GM19455 (cell line): Measurements from ENCODE around the gene EGFR.
A peak's percentile ranks its signal among the peaks of the same experiment; 100 is the strongest.

Source experiments
- ATAC-seq: cut with Tn5 transposase; IDR thresholded peaks from one replicate; pipeline ENCODE4 v1.9.1; 2021; ENCODE audit not compliant: unreplicated experiment

The EGFR gene

GRCh38 chr7:55121249-55121648 is 102.4 kb downstream of the EGFR start:
- no peak for ATAC-seq

GRCh38 chr7:55122263-55122662 is 103.4 kb downstream of the EGFR start:
- no peak for ATAC-seq

DNA sequence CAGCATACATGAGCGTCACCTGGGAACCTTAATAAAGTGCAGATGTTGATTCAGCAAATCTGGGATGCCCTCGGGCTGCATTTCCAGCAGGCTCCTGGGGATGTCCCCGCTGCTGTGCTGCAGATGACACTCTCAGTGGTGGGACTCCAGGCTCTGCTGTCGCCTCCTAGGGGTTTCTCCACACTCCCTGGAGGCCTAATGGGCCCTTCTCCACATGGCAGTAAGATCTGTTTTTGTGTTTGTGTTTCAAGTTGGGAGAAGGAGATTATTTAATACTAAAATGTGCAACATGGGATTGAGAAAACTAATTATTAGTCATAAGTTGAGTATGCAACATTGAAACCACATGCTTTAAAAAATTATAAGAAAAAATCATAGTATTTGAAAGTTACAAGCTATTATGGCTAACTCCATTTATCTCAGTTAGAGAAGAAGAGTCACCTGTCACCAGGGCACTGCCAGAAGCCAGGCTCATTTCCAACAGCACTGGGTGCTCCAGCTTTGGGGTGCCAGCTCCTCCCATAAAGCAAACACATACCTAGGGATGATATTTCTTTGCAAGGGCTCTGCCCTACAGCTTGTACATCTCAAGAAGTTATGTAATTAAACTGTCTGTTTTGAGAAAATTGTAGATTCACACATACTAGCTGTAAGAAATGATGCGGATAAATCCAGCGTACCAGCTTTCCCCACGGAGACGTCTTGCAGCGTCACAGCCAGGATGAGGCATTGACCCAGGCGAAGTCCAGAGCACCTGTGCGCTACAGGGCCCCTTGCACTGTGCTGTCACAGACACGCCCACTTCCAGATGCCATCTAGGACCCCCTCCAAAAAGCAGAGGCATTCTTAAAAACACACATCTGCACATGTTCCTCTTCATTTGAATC is 106.4 kb downstream of the EGFR start:
- no peak for ATAC-seq

DNA sequence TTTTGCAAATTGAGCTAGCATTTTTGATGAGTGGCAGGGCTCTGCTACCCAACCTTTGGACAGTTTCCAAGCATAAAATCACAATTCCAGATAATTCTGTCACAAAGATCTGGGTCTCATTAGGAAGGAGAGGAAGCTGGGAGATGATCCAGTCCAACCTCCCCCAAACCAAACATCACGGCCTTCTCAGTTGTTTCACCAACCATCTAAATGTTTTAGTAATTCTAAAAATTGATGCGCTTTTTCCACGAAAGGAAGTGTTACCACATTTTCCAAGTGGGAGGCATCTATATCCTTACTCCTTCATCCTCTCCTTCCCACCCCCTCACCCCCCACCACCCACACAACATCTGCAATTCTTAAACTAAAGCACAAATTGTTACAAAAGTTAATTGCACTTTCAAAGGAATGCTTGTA is 108.3 kb downstream of the EGFR start:
- no peak for ATAC-seq

DNA sequence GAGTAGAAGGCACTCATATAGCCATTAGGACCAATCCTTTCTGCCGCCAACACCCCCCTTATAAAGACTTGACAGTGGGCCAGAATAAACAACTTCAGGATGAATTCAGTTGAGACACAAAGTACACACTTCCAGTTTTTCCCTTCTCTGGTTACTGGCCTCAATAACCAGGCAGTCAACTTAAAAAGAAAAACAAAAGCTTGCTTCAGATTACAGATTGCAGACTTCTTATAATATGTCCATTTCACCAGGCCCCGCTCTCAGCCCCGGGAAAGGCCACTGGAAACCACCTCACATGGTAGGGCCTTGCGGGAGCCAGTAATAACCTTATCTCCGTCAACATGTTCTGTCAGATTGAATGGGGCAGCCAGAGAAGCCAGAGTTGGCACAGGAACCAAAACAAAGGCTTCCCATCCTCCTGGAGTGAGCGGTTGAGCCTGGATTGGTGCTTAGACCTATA is 108.8 kb downstream of the EGFR start:
- no peak for ATAC-seq

DNA sequence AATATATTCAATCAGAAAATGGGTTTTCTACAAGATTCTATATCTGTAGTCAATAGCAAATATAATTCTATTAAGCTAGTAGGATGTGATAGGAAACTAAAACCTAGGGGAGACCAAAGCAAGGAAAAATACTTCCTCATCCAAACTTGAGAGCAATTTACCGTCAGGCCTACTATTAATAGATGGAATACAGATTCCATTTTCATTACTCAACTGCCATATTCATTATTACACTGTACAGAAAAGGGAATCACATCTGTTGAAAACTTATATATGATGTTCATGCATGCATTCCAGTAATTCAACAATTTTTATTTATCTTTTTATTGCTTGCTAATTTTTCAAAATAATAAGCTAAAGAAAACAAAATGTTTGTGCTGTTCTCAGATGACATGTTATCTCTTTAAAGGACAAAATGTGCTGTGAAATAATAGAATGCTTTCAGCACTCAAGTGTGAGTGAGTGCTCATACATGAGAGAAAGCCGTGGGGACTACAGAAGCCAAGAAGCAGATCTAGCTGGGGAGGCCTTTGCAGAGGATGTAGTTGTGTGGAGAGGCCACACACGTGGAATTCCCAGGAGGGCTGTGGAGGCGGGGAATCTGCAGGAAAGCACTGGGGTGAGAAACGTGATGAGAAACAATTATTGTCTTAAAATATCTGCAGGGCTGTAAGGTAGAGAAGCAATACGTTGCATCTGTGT is 110.0 kb downstream of the EGFR start:
- ATAC-seq, result no peak

- no peak for ATAC-seq
Observed at GRCh38 chr7:55129541-55130394, 111.0 kb downstream of the EGFR start.

DNA sequence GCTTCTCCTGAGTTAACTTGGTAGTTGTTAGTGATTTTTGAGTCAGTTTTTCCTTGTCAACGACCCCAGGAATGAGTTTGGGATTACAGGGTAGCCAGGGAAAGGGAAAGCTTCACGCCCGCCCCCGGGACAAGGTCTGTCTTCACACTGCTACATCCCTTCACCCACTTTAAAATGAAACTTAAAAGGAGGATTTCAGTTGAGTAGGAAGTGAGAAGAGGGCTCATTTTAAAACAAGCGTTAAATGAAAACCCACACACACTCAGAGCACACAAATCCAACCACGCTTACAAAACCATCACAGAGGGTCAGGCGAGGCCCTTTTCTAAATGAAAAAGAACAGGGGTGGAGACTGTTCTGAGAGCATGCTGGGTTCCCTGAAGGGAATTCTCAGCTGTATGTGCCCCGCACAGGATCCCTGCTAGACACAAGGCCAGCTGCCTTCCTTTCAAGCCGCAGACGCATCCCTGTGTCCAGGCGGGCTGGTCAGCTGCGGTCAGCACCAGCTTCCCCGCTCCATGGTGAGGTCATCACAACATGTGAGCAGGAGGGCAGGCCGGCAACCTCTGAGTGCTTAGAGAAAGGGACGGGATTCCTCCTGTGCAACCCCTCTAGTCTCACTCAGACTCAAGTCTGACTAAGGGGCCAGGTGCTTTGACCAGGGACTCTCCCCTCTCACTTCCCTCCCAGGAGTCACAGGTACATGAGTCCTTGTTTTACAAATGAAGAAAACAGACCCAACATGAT is 111.8 kb downstream of the EGFR start:
- ATAC-seq, result no peak

DNA sequence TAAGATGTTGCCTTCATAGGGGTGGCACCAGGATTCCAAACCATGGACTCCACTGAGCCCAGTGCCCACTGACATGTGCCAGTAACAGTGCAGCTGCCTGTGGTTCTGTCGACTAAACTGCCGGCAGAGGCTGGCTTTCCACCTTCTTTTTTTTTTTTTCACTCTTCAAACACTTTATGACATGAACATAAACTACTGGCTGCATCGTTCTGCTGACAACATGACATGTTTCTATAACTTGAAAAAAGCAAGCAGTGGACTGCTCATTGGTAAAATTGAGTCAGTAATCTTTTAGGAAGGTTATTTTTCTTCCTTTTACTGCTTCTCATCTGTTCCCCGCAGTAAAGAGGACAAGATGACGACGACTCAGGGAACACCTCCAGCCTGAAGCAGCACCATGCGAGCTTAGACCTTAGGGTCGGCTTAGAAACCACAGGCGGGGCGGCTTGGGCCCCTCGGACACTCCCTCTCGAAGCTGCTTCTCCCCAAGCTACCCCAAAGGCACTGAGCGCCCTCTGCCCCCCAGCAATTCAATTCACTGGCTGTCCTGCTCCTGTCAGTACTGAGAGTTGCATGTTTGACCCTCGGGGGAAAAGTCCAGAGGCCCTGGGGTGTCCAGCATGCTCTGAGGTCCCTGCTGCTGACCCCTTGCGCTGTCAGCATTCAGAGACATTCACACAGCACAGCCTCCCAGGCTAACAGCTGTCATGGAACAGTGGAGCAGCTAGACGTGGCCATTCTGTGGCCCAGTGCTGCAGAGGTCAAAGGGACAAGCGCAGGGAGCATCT is 112.5 kb downstream of the EGFR start:
- no peak for ATAC-seq

DNA sequence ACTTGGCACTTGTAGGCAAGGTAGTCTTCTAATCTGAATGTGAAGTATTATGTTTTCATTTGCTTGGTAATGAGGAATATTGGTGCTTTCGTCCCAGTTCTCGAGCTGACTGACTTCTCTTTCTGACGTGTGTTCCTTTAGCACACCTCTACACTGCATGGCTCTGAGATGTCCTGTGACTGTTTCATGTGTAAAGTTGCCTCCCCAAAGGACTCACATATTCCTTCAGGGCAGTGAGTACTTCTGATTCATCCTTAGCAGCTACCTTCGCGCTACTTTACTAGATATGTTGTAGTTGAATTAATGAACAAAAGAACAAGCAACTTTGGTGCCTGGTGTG is 113.7 kb downstream of the EGFR start:
- ATAC-seq, result no peak

GRCh38 chr7:55132890-55133551 is 114.2 kb downstream of the EGFR start:
- ATAC-seq, result no peak

DNA sequence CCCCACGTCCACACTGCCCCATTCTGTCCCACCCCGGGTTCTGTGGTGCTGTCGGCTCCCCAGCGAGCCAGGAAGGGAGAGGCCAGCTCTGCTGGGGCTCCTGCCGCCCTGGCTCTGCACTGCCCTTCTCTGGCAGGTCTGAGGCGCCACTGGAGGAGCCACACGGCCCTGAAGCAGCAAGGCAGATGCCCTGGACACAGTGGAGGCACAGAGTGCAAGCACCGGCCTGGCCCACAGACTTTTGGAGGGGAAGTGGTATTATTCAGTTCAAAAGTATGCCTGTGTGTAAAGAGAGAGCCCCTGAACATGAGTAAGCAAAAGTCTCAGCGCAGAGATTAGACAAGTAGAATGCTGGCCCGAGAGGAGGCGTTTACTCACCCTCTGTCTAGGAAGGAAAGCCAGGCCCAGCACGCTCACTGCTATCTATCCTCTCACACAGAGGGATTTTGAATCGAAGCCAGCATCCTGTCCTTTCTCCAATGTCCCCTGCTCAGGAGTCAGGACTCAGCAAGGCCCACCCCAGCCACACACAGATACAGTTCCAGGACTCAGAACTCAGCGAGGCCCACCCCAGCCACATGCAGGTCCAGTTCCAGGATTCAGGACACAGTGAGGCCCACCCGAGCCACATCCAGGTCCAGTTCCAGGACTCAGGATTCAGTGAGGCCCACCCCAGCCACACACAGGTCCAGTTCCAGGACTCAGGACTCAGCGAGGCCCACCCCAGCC is 115.0 kb downstream of the EGFR start:
- no peak for ATAC-seq

- no peak for ATAC-seq
Observed at GRCh38 chr7:55134359-55134725, 115.5 kb downstream of the EGFR start.

DNA sequence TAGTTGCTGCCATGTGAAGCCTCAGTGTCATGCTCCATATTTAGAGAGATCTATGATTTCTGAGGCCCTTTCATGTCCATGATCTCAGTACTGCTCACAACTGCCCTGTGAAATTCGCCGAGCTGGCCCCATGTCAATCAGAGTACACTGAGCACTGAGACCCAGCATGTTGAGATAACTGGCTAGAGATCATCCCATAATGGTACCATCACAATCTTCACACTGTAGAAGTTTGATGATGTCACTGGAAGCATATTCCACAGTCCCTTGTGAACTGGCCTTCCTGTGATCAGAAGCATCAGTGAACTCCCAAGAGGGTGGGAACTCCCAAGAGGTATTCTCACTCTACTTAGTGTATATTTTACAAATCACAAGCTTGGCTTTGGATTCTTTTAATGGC is 116.0 kb downstream of the EGFR start:
- ATAC-seq, result no peak

DNA sequence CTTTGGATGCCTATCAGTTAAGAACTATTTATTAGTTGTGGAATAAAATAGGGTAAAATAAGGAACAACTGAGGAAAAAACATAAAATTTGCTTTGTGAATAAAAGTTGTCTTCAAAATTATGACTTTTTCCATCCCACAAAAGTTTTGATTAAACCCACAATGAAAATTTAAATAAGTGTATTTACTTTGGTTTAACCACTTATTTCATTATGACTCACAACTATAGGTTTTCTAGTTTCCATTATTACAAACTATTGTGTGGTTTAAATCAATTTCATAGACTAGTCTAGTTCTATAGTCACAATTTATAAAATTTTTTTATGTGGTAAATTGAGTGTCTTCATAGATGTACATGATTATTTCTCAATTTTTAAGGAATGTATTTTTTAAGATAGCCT is 116.6 kb downstream of the EGFR start:
- no peak for ATAC-seq

DNA sequence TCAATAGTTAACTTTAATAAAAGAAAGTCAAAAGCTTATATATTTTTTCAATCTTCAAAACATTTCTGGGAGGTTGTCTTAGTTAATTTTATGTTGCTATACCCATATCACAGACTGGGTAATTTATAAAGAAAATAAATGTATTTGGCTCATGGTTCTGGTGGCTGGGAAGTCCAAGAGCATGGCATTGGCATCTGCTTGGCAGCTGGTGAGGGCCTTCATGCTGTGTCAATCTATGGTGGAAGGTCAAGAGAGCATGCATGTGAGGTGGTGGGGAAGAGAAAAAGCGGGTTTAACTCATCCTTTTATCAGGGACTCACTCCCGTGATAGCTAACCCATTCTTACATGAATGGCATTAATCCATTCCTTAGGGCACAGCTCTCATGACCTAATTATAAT is 119.8 kb downstream of the EGFR start:
- no peak for ATAC-seq

DNA sequence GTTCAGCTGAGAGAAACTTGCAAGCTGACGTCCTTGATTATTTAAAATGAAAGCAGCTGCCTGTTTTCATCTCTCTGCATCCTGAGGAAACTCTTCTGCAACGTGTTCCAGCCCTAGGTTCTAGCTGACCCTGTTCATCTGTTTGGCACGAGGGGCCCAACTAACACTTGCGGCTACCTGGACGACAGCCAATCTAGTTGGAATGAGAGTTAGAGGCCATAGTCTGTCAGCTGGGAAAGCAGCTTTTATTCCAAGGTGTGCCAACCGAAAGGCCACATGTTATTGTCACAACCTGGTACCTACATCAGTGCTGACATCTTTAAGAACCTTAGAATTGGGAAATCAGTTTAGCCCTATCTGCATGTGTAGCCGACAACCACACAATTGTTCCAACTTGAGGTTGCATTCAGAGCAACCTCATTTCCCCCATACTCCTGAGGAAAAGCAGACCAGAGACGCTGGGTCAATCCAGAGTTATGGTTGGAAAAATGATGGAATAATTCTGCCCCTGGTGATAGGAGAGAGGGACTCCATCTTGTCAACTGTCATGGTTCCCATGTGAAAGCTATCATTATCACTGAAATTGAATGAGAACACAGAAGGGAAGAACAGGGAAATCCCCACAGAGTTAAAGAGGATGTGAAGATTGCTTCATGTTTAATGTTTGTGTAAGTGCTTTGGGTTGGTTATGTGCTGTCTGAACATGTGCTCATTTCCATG is 121.6 kb downstream of the EGFR start:
- peak; percentile 89 for ATAC-seq

- ATAC-seq, result peak; percentile 26
Observed at GRCh38 chr7:55140941-55141278, 122.1 kb downstream of the EGFR start.
